HL-60 (cell line): Measurements from ENCODE around the gene UBE2E2.

ENCODE experiments used
- DNase-seq, 2 experiments: peaks; one replicate each; pipeline ENCODE4 v3.0.0-alpha.2; 2010 to 2020; ENCODE audit warnings: low read depth in 1 of 2, low spot score in 1 of 2
- H3K27ac ChIP-seq: fragments of 250-450 bp; sonication (Bioruptor Pico); replicated peaks from 2 replicates; pipeline ENCODE4 v1.5.1; 2020; ENCODE audit warnings: mild to moderate bottlenecking, moderate library complexity
- H3K27me3 ChIP-seq: fragments of 250-450 bp; sonication (Bioruptor Pico); 2 replicates; pipeline ENCODE4 v1.5.1; 2021; ENCODE audit warnings: mild to moderate bottlenecking, moderate library complexity; ENCODE audit not compliant: insufficient read depth, poor library complexity, severe bottlenecking
- H3K4me3 ChIP-seq: replicated peaks from 2 replicates; pipeline ENCODE4 v1.5.1; 2011; ENCODE audit warnings: mild to moderate bottlenecking, control low read depth, low read length; ENCODE audit not compliant: insufficient read depth
- CTCF ChIP-seq: IDR thresholded peaks from one replicate; pipeline ENCODE4 v1.5.1; 2011; ENCODE audit warnings: low read length, control low read depth, inconsistent platforms; ENCODE audit not compliant: insufficient read depth
- GABPA ChIP-seq: IDR thresholded peaks from 2 replicates; pipeline ENCODE4 v1.6.1; 2012; ENCODE audit warnings: low read depth
- POLR2AphosphoS5 ChIP-seq: IDR thresholded peaks from 2 replicates; pipeline ENCODE4 v1.6.1; 2012; ENCODE audit warnings: low read depth
- SPI1 ChIP-seq: IDR thresholded peaks from 2 replicates; pipeline ENCODE4 v1.6.1; 2012; ENCODE audit warnings: low read depth, mild to moderate bottlenecking, borderline replicate concordance
- TF ChIP-seq, protein P1 (sequence below): IDR thresholded peaks from 2 replicates; pipeline ENCODE4 v1.6.1; 2012; ENCODE audit warnings: low read depth; ENCODE audit not compliant: insufficient replicate concordance

The UBE2E2 gene

GRCh38 chr3:23589602-23590001, 386.5 kb downstream of the UBE2E2 start:
- DNase-seq, result no peak
- no peak overlapping the region for H3K27ac ChIP-seq
- TF ChIP-seq POLR2AphosphoS5, result no peak
- TF ChIP-seq GABPA, result no peak
- TF ChIP-seq, protein P1, sequence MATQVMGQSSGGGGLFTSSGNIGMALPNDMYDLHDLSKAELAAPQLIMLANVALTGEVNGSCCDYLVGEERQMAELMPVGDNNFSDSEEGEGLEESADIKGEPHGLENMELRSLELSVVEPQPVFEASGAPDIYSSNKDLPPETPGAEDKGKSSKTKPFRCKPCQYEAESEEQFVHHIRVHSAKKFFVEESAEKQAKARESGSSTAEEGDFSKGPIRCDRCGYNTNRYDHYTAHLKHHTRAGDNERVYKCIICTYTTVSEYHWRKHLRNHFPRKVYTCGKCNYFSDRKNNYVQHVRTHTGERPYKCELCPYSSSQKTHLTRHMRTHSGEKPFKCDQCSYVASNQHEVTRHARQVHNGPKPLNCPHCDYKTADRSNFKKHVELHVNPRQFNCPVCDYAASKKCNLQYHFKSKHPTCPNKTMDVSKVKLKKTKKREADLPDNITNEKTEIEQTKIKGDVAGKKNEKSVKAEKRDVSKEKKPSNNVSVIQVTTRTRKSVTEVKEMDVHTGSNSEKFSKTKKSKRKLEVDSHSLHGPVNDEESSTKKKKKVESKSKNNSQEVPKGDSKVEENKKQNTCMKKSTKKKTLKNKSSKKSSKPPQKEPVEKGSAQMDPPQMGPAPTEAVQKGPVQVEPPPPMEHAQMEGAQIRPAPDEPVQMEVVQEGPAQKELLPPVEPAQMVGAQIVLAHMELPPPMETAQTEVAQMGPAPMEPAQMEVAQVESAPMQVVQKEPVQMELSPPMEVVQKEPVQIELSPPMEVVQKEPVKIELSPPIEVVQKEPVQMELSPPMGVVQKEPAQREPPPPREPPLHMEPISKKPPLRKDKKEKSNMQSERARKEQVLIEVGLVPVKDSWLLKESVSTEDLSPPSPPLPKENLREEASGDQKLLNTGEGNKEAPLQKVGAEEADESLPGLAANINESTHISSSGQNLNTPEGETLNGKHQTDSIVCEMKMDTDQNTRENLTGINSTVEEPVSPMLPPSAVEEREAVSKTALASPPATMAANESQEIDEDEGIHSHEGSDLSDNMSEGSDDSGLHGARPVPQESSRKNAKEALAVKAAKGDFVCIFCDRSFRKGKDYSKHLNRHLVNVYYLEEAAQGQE, result no peak
- TF ChIP-seq SPI1, result no peak
- TF ChIP-seq CTCF, result no peak
- H3K27me3 ChIP-seq, result no peaks in the 10 kb centered on the region
- H3K4me3 ChIP-seq, result no peak overlapping the region

- H3K4me3 ChIP-seq, result no peak overlapping the region
- DNase-seq, result no peak
Observed at GRCh38 chr3:23590424-23591273, 387.5 kb downstream of the UBE2E2 start.

GRCh38 chr3:23591374-23591773, 388.2 kb downstream of the UBE2E2 start:
- TF ChIP-seq CTCF (no peak), SPI1 (no peak), POLR2AphosphoS5 (no peak), GABPA (no peak)
- TF ChIP-seq, protein P1, result no peak
- Histone ChIP-seq H3K4me3 (no peak overlapping the region), H3K27me3 (no peaks in the 10 kb centered on the region), H3K27ac (no peak overlapping the region)
- DNase-seq, result no peak

More at GRCh38 chr3:23590424-23591273, 387.5 kb downstream of the UBE2E2 start:
- TF ChIP-seq CTCF (no peak), GABPA (no peak), SPI1 (no peak), POLR2AphosphoS5 (no peak)
- TF ChIP-seq, protein P1, result no peak
- no peak overlapping the region for H3K27ac ChIP-seq
- H3K27me3 ChIP-seq, result no peaks in the 10 kb centered on the region
